ENCODE measurements around the gene PIWIL4. TPM values are rescaled to one million over a fixed set of nuclear protein-coding genes. Genes with fewer than 3 reads are reported as not detected.
A peak's percentile ranks its signal among the peaks of the same experiment; 100 is the strongest.

PIWIL4 gene
- total and polyA plus RNA-seq, 8 donors = 1.3 to 7.5 (median 5.7) TPM

DNA sequence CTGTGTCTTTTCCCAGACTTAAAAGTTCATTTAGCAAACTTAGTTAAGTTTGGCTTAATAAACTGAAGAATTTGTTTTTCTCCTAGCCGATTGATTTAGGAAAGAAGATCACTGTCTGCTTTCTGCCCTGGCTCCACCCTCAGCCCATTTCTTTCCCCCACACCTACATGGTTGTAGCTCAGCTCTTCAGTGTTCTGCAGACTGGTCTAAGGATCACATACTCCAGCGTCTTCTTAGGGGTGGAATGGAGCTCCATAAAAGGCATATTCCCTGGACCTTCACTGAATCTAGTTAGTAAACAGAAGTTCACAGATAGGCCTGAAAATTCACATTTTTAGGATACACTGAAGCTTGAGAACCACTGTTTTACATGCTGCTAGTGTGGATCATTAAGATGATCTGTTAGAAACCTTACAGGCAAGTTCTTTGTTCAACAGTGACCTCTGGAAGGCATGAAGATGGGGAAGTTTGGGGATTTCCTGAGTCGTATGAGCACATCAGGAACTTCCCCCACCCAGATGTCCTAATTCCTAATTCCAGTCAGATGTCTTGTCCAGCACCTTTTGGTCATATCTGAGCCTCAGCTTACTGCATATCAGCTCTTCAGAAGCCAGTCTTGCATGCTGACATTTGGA lies 16.8 kb downstream of the PIWIL4 start:
- H3K9me3 ChIP-seq = no peaks in the 10 kb centered on the region
- H3K36me3 ChIP-seq = peaks cover 0 to 1% of the 10 kb centered on the region in 2 donors
- peak overlapping the region in 1 of 2 donors; percentile 83 for H3K27ac ChIP-seq
- H3K4me1 ChIP-seq = peaks cover 0 to 32% of the 10 kb centered on the region in 2 donors
- TF ChIP-seq, protein P1, sequence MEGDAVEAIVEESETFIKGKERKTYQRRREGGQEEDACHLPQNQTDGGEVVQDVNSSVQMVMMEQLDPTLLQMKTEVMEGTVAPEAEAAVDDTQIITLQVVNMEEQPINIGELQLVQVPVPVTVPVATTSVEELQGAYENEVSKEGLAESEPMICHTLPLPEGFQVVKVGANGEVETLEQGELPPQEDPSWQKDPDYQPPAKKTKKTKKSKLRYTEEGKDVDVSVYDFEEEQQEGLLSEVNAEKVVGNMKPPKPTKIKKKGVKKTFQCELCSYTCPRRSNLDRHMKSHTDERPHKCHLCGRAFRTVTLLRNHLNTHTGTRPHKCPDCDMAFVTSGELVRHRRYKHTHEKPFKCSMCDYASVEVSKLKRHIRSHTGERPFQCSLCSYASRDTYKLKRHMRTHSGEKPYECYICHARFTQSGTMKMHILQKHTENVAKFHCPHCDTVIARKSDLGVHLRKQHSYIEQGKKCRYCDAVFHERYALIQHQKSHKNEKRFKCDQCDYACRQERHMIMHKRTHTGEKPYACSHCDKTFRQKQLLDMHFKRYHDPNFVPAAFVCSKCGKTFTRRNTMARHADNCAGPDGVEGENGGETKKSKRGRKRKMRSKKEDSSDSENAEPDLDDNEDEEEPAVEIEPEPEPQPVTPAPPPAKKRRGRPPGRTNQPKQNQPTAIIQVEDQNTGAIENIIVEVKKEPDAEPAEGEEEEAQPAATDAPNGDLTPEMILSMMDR (IDR thresholded peaks at IDR 0.05) = no peak
- H3K27me3 ChIP-seq = no peaks in the 10 kb centered on the region
- ATAC-seq = peak; percentile 59
- DNase-seq = no peak
- H3K4me3 ChIP-seq = peak overlapping the region in 1 of 2 donors; percentile 11
- intact Hi-C loops (cut with DNase I) = no loop called here

DNA sequence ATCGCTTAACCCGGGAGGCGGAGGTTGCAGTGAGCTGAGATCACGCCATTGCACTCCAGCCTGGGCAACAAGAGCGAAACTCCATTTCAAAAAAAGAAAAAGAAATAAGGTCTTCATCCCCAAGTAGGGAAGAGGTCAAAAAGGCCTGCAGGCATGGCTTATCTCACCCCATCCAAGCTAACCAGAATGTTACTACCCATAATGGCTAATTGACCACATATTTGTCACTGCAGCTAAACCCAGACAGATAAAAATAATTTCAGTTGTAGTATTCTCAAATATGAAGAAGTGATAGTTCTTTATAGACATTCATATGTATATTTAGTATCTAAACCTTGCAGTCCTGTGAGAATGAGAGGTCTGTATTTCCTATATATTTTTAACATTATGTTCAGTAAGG lies 17.8 kb downstream of the PIWIL4 start:
- H3K36me3 ChIP-seq = peaks cover 0 to 8% of the 10 kb centered on the region in 2 donors
- no peak overlapping the region for H3K4me3 ChIP-seq
- TF ChIP-seq, protein P1 (IDR thresholded peaks at IDR 0.05) = no peak
- no peaks in the 10 kb centered on the region for H3K9me3 ChIP-seq
- H3K27me3 ChIP-seq = no peaks in the 10 kb centered on the region
- ATAC-seq (no peak), DNase-seq (no peak)
- intact Hi-C loops (cut with DNase I) = no loop called here
- peaks cover 0 to 32% of the 10 kb centered on the region in 2 donors for H3K4me1 ChIP-seq
- H3K27ac ChIP-seq = peak overlapping the region in 1 of 2 donors; percentile 83

DNA sequence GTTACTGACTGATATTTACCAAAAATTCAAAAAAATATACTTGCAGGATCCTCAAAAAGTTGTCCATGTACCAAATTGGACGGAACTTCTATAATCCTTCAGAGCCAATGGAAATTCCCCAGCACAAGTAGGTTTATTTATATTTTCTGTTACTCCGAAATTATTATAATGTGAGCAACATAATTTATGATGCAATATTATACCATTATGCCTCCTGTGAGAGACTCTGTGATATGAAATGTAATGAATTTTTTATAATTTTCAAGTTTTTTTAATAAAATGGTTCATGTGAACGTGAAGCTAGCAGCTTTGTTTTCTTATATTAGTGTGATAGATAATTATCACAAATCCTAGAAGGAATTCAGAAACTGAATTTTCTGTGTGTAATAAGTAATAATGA lies 18.2 kb downstream of the PIWIL4 start:
- intact Hi-C loops (cut with DNase I) = no loop called here
- Histone ChIP-seq H3K4me3 (no peak overlapping the region), H3K4me1 (peaks cover 0 to 32% of the 10 kb centered on the region in 2 donors), H3K36me3 (peaks cover 0 to 8% of the 10 kb centered on the region in 2 donors), H3K27ac (peak overlapping the region in 1 of 2 donors; percentile 83), H3K9me3 (no peaks in the 10 kb centered on the region), H3K27me3 (no peaks in the 10 kb centered on the region)
- no peak for ATAC-seq
- DNase-seq = no peak
- TF ChIP-seq, protein P1 (IDR thresholded peaks at IDR 0.05) = no peak

DNA sequence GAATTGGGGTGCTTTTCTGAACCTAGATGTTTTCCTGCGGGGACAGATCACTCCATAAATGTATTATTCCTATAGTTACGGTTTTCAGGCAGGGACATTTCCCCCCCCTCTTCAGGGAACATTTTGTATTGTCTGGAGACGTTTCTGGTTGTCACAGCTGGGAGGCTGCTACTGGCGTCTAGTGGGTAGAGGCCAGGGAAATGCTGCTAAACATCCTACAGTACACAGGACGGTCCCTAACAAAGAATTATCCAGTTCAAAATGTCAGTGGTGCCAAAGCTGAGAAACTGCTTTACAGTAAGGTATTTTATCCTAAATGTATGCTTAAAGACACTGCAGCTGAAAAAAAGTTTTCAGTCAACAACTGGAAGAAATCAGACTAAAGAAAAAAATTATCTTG lies 19.4 kb downstream of the PIWIL4 start:
- no peak overlapping the region for H3K4me3 ChIP-seq
- ATAC-seq = no peak
- no peak overlapping the region for H3K27ac ChIP-seq
- DNase-seq = no peak
- H3K9me3 ChIP-seq = no peaks in the 10 kb centered on the region
- TF ChIP-seq, protein P1 (IDR thresholded peaks at IDR 0.05) = no peak
- intact Hi-C loops (cut with DNase I) = no loop called here
- H3K36me3 ChIP-seq = peaks cover 0 to 13% of the 10 kb centered on the region in 2 donors
- no peaks in the 10 kb centered on the region for H3K27me3 ChIP-seq
- peaks cover 0 to 30% of the 10 kb centered on the region in 2 donors for H3K4me1 ChIP-seq

DNA sequence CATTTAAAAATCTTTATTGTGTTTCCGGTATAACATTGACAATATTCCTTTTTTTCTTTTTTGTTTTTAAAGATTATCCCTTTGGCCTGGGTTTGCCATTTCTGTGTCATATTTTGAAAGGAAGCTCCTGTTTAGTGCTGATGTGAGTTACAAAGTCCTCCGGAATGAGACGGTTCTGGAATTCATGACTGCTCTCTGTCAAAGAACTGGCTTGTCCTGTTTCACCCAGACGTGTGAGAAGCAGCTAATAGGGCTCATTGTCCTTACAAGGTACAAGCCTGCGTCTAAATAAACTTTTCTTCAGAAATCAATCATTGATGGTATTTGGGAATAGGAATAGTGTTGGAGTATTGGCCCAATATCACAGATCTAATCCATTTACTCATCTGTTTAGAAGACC lies 19.8 kb downstream of the PIWIL4 start:
- peaks cover 0 to 26% of the 10 kb centered on the region in 2 donors for H3K4me1 ChIP-seq
- TF ChIP-seq, protein P1 (IDR thresholded peaks at IDR 0.05) = no peak
- no peak overlapping the region for H3K27ac ChIP-seq
- ATAC-seq (no peak), DNase-seq (no peak)
- no peaks in the 10 kb centered on the region for H3K27me3 ChIP-seq
- H3K9me3 ChIP-seq = no peaks in the 10 kb centered on the region
- intact Hi-C loops (cut with DNase I) = no loop called here
- H3K4me3 ChIP-seq = no peak overlapping the region
- H3K36me3 ChIP-seq = peaks cover 0 to 13% of the 10 kb centered on the region in 2 donors
